Keratinocyte (primary cell): ENCODE results near the gene MCRIP2.

ENCODE experiments used
- EZH2 ChIP-seq: IDR thresholded peaks from one replicate; pipeline ENCODE4 v1.6.1; 2012; ENCODE audit warnings: inconsistent platforms, mild to moderate bottlenecking, low read length, moderate library complexity
- TF ChIP-seq, protein P1 (sequence below), 3 experiments: IDR thresholded peaks in 1 of 3; conservative IDR thresholded peaks in 1 of 3; optimal IDR thresholded peaks in 1 of 3; 2 replicates in 2 of 3; 3 replicates in 1 of 3; pipeline versions ENCODE3 to v1.5.1; 2011; ENCODE audit warnings: low read length in 3 of 3, mild to moderate bottlenecking in 3 of 3, moderate library complexity in 2 of 3, control low read depth in 1 of 3, inconsistent platforms in 1 of 3; ENCODE audit not compliant: insufficient read depth in 2 of 3; ENCODE audit errors: extremely low read depth in 1 of 3

- TF ChIP-seq, protein P1, sequence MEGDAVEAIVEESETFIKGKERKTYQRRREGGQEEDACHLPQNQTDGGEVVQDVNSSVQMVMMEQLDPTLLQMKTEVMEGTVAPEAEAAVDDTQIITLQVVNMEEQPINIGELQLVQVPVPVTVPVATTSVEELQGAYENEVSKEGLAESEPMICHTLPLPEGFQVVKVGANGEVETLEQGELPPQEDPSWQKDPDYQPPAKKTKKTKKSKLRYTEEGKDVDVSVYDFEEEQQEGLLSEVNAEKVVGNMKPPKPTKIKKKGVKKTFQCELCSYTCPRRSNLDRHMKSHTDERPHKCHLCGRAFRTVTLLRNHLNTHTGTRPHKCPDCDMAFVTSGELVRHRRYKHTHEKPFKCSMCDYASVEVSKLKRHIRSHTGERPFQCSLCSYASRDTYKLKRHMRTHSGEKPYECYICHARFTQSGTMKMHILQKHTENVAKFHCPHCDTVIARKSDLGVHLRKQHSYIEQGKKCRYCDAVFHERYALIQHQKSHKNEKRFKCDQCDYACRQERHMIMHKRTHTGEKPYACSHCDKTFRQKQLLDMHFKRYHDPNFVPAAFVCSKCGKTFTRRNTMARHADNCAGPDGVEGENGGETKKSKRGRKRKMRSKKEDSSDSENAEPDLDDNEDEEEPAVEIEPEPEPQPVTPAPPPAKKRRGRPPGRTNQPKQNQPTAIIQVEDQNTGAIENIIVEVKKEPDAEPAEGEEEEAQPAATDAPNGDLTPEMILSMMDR (optimal IDR thresholded peaks at IDR 0.05 in 1 of 3, IDR thresholded peaks at IDR 0.05 in 1 of 3, conservative IDR thresholded peaks at IDR 0.05 in 1 of 3; ENCODE audit: extremely low read depth in 1 of 3, insufficient read depth in 2 of 3, low read length in 3 of 3), result no peak
- no peak for TF ChIP-seq EZH2
Measured at GRCh38 chr16:676913-677312, 35.3 kb downstream of the MCRIP2 start.
